DOHH2 (cell line): Measurements from ENCODE around the gene KRT82.

Experiments
- H3F3A ChIP-seq: fragments of 200-600 bp; sonication (generic), shearing (Covaris generic); 2 replicates; pipeline ENCODE4 v1.6.0; 2016; ENCODE audit warnings: antibody characterized with exemption, mild to moderate bottlenecking; ENCODE audit not compliant: control insufficient read depth, insufficient read depth
- H3K27ac ChIP-seq: fragments of 200-600 bp; sonication (generic); 2 replicates; pipeline ENCODE4 v1.5.1; 2014; ENCODE audit warnings: low read depth, mild to moderate bottlenecking, low read length, moderate library complexity
- H3K27me3 ChIP-seq: fragments of 200-600 bp; sonication (generic); 2 replicates; pipeline ENCODE4 v1.6.1; 2014; ENCODE audit warnings: mild to moderate bottlenecking, low read length, mixed read lengths; ENCODE audit not compliant: control insufficient read depth
- H3K36me3 ChIP-seq: fragments of 200-600 bp; sonication (generic); 2 replicates; pipeline ENCODE4 v1.6.1; 2014; ENCODE audit warnings: mild to moderate bottlenecking, low read length, moderate library complexity, mixed read lengths; ENCODE audit not compliant: control insufficient read depth
- H3K4me1 ChIP-seq: fragments of 200-600 bp; sonication (generic); 2 replicates; pipeline ENCODE4 v1.6.1; 2014; ENCODE audit warnings: mild to moderate bottlenecking, low read length, mixed read lengths; ENCODE audit not compliant: control insufficient read depth
- H3K4me2 ChIP-seq: fragments of 200-600 bp; sonication (generic); 2 replicates; pipeline ENCODE4 v1.6.0; 2014; ENCODE audit warnings: mild to moderate bottlenecking, low read length, moderate library complexity
- H3K4me3 ChIP-seq: fragments of 200-600 bp; sonication (generic); 2 replicates; pipeline ENCODE4 v1.5.1; 2014; ENCODE audit warnings: mild to moderate bottlenecking, low read length, mixed read lengths
- H3K79me2 ChIP-seq: fragments of 200-600 bp; sonication (generic); 2 replicates; pipeline ENCODE4 v1.6.1; 2014; ENCODE audit warnings: mild to moderate bottlenecking, low read length, mixed read lengths; ENCODE audit not compliant: control insufficient read depth
- H3K9me2 ChIP-seq: fragments of 200-600 bp; sonication (generic); replicated peaks from 2 replicates; pipeline ENCODE4 v1.6.1; 2014; ENCODE audit warnings: mild to moderate bottlenecking, low read length, mixed read lengths; ENCODE audit not compliant: control insufficient read depth
- H3K9me3 ChIP-seq: fragments of 200-600 bp; sonication (generic); 2 replicates; pipeline ENCODE4 v1.6.1; 2014; ENCODE audit warnings: antibody characterized with exemption, low read length, mixed read lengths; ENCODE audit not compliant: control insufficient read depth, insufficient read depth
- H4K20me1 ChIP-seq: fragments of 200-600 bp; sonication (generic); 2 replicates; pipeline ENCODE4 v1.6.0; 2014; ENCODE audit warnings: low read depth, mild to moderate bottlenecking, antibody characterized with exemption, low read length, moderate library complexity; ENCODE audit not compliant: control insufficient read depth, insufficient read depth
- CTCF ChIP-seq: fragments of 200-600 bp; sonication (generic); IDR thresholded peaks from one replicate; pipeline ENCODE4 v1.5.1; 2014; ENCODE audit warnings: antibody characterized with exemption, mild to moderate bottlenecking, low read depth, low read length; ENCODE audit not compliant: poor library complexity, severe bottlenecking
- EZH2phosphoT487 ChIP-seq: fragments of 200-600 bp; sonication (generic); IDR thresholded peaks from 2 replicates; pipeline ENCODE4 v1.6.1; 2017; ENCODE audit warnings: borderline replicate concordance, mild to moderate bottlenecking, antibody characterized with exemption, low read length, moderate library complexity, mixed read lengths

KRT82 gene

GRCh38 chr12:52350021-52350620 is 56.0 kb downstream of the KRT82 start:
- Histone ChIP-seq H3K4me3 (no peak overlapping the region), H3K4me2 (no peak overlapping the region), H4K20me1 (no peaks in the 10 kb centered on the region), H3K4me1 (no peaks in the 10 kb centered on the region), H3K9me3 (no peaks in the 10 kb centered on the region), H3K36me3 (no peaks in the 10 kb centered on the region), H3K27ac (no peak overlapping the region), H3K79me2 (no peaks in the 10 kb centered on the region), H3K9me2 (no peaks in the 10 kb centered on the region), H3K27me3 (peaks cover 32% of the 10 kb centered on the region), H3F3A (no peaks in the 10 kb centered on the region)
- no peak for TF ChIP-seq EZH2phosphoT487
- TF ChIP-seq CTCF: no peak

GRCh38 chr12:52349196-52349595 is 56.9 kb downstream of the KRT82 start:
- Histone ChIP-seq H3K79me2 (no peaks in the 10 kb centered on the region), H3K4me3 (no peak overlapping the region), H3K4me1 (no peaks in the 10 kb centered on the region), H3K27me3 (peaks cover 26% of the 10 kb centered on the region), H3F3A (no peaks in the 10 kb centered on the region), H4K20me1 (no peaks in the 10 kb centered on the region), H3K9me2 (no peaks in the 10 kb centered on the region), H3K4me2 (no peak overlapping the region), H3K27ac (no peak overlapping the region), H3K9me3 (no peaks in the 10 kb centered on the region), H3K36me3 (no peaks in the 10 kb centered on the region)
- TF ChIP-seq EZH2phosphoT487: no peak
- no peak for TF ChIP-seq CTCF

- Histone ChIP-seq H3K79me2 (no peaks in the 10 kb centered on the region), H3K4me3 (no peak overlapping the region), H3K27me3 (peaks cover 19% of the 10 kb centered on the region; the same call in 1 of the 2 replicates), H3F3A (no peaks in the 10 kb centered on the region), H3K4me1 (no peaks in the 10 kb centered on the region), H3K9me3 (no peaks in the 10 kb centered on the region), H3K27ac (no peak overlapping the region), H3K9me2 (no peaks in the 10 kb centered on the region), H3K36me3 (no peaks in the 10 kb centered on the region), H3K4me2 (no peak overlapping the region), H4K20me1 (no peaks in the 10 kb centered on the region)
- no peak for TF ChIP-seq CTCF
- TF ChIP-seq EZH2phosphoT487: no peak
Observed at GRCh38 chr12:52347551-52348510, 58.3 kb downstream of the KRT82 start.
